HG03521 (cell line): ENCODE data around the gene GLYATL3.
"Not testable (repeated sequence)": the region's sequence is repeated elsewhere in the genome, so short reads cannot be mapped to it uniquely, and the experiment has no call there.

Experiments used
- ATAC-seq: cut with Tn5 transposase; IDR thresholded peaks from one replicate; pipeline ENCODE4 v1.9.1; 2021; ENCODE audit warnings: mild to moderate bottlenecking, moderate library complexity; ENCODE audit not compliant: unreplicated experiment

The GLYATL3 gene

DNA sequence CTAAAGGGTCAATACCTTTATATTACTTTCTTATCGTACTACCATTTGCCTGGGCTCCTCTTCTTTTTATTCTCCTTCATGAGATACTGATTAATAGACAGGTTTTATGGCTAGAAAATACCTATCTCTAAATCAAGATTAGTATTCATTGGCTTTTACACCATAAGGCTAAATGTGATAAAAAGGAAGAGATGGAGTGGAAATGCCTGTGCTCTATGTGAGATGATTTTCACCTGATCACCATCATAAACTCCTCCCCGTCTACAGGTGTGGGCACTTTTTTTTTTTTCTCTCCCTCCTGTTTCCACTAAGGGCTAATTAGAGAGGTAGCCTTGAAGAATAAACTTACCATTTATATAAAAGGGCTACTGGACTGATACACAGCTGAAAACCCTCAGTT, at the start of gene GLYATL3:
Gene GLYATL3, plus strand, starts transcription at position 301 of the 400 bp plus-strand sequence. CDS start 12,068 bp downstream, outside the sequence.
- no peak for ATAC-seq

DNA sequence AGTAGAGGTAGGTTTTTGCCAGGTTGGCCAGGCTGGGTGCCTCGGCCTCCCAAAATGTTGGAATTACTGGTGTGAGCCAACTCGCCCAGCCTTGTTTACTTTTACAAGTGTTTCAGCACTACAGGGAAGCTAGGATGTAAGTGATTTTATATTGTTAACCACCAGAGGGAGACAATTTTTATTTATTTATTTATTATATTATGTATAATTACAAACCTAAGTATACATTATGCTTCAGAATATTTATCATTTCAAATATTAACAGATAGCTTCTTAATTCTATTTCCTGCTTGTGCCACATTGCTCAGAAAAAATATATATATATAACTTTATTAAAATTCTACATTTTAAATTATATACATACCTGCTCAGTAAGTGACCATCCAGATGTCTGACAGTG, 46.5 kb upstream of the GLYATL3 start:
- ATAC-seq, result no peak

DNA sequence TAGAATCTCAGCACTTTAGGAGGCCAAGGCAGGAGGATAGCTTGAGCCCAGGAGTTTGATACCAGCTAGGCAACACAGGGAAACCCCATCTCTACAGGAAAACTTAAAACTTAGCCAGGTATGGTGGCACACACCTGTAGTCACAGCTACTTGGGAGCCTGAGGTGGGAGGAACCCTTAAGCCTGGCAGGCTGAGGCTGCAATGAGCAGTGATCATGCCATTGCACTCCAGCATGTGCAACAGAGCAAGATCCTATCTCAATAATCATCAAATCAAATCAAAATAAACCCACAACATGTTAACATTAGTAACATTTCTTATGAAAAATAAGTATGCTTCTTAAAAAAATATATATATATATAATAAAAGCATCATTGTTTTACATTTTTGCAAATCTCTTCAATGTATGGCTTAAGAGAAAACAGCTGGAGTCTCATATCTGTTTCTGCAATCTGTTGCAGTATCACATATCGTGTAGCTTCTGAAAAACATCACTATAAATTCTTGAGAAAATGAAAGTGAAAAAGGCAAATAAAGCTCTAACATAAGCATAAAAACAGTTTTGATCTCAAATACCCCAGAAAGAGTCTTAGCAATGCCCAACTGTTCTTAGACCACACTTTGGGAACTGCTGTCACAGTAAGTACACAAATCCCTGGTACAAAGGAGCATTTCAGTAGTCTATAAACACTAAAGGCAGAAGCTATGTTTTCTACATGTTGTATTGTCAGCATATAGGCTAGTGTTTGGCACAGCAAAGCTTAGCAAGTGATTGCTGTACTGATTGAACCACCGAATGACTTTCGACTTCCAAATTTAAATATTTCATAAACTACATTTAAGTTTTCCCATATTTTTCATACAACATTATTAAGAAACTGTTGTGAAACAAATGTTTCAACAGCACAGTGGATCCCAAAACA, 44.7 kb upstream of the GLYATL3 start:
- ATAC-seq, result peak; percentile 63

DNA sequence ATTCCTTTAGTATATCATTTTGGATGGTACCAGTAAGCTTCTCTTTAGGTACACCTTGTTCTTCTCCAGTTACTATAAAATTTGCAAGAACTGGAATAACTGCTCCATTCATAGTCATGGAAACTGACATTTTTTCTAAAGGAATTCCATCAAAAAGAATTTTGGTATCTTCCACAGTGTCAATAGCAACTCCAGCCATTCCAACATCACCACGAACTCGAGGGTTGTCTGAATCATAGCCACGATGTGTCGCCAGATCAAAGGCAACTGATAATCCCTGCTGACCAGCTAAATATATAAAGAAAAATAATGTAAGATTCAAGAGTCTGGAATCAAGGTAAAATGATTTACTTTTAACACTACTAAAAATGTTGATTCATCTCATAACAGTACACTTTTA, 42.0 kb upstream of the GLYATL3 start:
- ATAC-seq, result no peak

DNA sequence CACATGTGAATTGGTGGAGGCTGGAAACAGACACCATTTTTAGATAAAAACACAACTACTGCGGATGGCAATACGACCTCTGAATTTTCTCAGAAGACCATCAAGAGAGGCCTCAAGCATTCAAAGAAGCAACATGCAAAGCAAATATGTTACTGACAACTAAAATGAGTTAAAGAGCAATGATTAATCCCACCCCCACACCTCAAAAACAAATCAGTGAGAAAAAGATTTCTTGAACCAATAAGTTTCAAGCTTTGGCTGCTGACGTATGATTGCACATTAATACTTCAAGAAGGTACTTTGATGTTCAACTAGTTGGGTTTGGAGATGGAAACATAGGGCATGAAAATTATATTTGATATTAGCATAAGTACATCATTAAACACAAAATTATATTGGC, 37.7 kb upstream of the GLYATL3 start:
- no peak for ATAC-seq

DNA sequence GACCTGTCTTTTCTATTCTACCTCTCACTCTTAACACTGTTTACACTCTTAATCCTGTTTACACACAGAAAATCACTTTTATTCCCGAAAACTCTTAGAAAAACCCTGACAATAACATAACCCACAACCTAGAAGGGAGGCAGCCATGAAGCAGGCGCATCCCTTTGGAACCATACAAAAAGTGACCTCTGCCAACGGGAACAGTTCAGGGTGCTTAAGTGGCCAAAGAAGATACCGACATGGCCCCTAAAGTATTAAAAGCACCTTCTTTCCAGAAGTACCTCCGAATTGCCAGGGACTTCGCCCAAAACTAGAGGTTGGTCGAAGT, 37.2 kb upstream of the GLYATL3 start:
- ATAC-seq, result peak; percentile 5

DNA sequence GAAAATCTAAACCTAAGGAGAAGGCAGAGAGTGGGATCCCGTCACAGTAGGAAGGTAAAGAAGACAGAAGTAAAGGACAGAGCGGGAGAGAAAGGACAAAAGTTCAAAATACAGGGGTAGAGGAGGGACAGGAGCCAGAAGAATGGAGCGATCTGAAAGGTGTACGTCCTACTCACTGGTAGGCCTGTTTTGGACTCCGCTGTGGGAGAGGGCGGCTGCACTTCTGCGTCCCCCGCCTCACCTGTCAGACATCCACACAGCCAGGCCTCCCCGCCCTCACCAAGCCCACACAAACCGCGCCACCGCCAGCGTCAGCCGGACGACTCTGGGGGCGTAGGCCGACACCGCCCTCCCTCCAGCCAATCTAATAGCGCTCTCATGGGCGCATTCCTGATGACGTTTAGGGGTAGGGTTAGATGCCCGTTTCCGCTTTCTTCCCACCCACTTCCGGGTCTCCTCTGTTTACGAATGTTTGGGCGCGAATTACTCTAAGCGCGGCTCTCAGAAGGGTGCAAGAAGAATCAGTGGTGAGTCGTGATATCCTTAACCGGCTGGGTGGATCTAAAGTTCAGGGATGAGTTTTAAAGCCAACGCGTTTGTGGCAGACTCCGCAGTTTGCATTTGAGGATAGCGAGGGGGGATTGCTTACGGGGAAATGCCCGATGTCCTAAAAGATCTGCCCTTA, 36.7 kb upstream of the GLYATL3 start, which contains the start of the genes CENPQ and MMUT:
Gene CENPQ, plus strand, starts transcription at position 444 of the 685 bp plus-strand sequence. CDS start 6,807 bp downstream, outside the sequence.
Gene MMUT, minus strand, starts transcription at position 327 of the 685 bp plus-strand sequence. CDS start 3,787 bp downstream, outside the sequence.
- ATAC-seq, result peak; percentile 99

DNA sequence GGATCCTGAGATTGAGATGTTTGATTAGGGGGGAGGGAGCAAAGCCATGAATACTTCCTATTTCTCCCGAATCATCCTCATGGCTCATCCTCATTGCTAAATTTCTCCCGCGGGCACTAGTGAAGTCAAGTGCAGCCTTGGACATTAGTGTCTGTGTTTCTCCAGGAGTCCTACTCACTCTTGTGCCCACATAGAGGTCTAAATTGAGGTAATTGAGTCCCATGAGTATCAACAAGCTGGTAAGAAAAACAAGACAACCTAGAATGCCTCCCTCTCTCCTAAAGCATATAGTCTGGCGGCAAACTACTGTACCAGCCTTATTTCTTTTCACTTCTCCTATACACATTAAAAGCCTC, 36.1 kb upstream of the GLYATL3 start:
- ATAC-seq, result peak; percentile 1

DNA sequence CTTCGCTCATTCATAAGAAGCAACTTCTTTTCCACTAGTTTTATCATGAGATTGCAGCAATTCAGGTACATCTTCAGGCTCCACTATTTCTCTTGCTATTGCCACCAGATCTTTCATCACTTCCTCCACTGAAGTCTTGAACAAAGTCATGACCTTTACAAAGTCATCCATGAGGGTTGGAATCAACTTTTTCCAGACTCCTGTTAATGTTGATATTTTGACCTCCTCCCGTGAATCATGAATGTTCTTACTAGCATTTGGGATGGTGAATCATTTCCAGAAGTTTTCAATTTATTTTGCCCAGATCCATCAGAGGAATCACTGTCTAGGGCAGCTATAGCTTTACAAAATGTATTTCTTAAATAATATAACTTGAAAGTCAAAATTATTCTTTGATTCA, 35.0 kb upstream of the GLYATL3 start:
- no peak for ATAC-seq

DNA sequence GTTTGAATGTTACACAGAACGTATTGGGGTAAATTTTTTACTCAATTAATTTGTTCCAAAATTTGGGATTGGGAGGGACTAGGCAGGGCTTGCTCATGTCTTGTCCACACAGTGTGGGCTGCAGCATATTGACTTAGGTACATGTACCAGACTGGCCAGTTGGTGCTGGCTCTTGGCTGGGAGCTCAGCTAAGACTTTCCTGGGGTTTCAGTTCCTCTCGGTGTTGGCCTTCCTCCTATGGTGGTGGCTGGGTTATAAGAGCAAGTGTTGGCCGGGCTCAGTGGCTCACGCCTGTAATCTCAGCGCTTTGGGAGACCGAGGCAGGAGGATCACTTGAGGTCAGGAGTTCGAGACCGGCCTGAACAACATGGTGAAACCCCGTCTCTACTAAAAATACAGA, 31.7 kb upstream of the GLYATL3 start:
- ATAC-seq, result no peak

DNA sequence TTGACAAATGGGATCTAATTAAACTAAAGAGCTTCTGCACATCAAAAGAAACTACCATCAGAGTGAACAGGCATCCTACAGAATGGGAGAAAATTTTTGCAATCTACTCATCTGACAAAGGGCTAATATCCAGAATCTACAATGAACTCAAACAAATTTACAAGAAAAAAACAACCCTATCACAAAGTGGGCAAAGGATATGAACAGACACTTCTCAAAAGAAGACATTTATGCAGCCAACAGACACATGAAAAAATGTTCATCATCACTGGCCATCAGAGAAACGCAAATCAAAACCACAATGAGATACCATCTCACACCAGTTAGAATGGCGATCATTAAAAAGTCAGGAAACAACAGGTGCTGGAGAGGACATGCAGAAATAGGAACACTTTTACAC, 23.2 kb upstream of the GLYATL3 start:
- not testable (repeated sequence) for ATAC-seq

DNA sequence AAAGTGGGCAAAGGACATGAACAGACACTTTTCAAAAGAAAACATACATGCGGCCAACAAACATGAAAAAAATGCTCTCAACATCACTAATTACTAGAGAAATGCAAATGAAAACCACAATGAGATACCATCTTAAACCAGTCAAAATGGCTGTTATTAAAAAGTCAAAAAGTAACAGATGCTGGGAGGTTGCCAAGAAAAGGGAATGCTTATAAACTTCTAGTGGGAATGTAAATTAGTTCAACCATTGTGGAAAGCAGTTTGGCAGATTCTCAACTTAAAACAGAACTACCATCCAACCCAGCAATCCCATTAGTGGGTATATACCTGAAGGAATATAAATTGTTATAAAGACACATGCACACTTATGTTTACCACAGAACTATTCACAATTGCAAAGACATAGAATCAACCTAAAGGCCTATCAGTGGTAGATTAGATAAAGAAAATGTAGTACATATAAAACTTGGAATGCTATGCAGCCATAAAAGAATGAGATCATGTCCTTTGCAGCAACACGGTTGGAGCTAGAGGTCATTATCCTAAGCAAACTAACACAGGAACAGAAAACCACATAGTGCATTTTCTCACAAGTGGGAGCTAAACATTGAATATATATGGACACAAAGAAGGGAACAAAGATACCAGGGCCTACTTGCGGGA, 20.3 kb upstream of the GLYATL3 start:
- no peak for ATAC-seq

DNA sequence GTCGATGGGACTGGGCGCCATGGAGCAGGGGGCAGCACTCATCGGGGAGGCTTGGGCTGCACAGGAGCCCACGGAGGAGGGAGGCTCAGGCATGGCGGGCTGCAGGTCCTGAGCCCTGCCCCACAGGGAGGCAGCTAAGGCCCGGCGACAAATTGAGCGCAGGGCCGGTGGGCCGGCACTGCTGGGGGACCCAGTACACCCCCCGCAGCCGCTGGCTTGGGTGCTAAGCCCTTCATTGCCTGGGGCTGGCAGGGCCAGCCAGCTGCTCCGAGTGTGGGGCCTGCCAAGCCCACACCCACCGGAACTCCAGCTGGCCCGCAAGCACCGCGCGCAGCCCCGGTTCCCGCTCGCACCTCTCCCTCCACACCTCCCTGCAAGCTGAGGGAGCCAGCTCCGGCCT, 17.9 kb upstream of the GLYATL3 start:
- ATAC-seq, result not testable (repeated sequence)

DNA sequence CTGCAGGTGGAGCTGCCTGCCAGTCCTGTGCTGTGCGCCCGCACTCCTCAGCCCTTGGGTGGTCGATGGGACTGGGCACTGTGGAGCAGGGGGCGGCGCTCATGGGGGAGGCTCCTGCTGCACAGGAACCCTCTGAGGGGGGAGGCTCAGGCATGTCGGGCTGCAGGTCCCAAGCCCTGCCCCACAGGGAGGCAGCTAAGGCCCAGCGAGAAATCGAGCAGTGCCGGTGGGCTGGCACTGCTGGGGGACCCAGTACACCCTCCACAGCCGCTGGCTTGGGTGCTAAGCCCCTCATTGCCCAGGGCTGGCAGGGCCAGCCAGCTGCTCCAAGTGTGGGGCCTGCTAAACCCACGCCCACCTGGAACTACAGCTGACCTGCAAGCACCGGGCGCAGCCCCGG, 16.3 kb upstream of the GLYATL3 start:
- not testable (repeated sequence) for ATAC-seq

DNA sequence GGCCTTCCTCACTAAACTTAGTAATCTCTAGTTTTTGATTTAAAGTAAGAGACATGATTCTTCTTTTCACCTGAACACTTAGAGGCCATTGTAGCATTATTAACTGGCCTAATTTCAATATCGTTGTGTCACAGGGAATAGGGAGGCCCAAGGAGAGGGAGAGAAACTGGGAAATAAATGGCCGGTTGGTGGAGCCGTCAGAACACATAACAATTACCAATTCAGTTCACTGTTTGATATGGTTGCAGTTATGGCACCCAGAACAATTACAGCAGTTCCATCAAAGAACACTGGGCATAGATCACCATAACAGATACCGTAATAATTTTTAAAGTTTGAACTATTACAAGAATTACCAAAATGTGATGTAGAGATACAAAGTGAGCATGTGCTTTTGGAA, 9.1 kb upstream of the GLYATL3 start:
- no peak for ATAC-seq

DNA sequence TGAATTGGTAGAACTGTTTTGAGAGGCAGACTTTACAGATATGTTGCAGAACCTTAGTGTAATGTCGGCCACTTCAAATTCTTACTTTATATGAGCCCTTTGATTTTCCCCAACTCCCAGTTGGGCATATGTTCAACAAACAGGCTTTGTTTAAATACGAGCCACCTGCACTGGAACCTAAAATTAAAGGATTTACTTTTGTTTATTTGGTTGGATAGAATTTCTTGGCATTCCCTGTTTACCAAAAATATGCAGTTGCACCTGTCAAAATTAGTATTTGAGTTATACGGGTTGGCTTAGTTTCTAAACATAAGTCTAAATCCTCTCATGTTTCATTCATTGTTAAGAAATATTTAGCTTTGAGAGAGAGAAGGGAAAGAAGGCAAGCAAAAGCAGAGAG, 2.4 kb upstream of the GLYATL3 start:
- no peak for ATAC-seq

DNA sequence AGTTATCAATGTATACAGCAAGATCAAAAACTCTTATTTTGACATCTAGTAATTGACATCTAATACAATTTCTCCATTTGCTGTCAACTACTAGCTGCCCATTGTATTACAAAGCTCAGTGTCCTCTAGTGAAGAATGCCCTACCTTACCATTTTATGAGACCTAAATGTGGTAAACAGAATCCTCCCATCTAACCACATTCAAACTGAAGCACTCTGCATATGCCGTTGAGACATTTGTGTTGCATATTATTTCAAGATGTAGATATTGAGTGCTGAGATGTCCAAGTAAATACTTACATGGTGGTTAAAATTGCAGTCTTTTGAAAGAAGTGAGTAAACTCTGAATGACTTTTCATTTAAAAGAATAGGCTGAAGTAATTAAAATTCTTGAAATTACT, 597 bp upstream of the GLYATL3 start:
- ATAC-seq, result no peak

DNA sequence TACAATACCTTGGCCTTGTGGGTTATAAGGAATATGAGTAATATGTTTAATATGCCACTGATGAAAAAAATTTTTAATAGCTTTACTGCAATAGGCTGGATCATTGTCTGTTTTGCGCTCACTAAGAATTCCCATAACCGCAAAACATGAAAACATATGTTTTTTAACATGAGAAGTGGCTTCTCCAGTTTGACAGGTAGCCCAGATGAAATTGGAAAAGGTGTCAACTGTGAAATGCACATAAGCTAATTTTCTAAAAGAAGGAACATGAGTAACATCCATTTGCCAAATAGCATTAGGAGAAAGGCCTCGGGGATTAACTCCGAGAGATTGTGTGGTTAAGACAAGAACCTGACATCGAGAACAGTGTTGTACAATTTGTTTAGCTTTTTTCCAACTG, 4.9 kb downstream of the GLYATL3 start:
- ATAC-seq, result no peak

DNA sequence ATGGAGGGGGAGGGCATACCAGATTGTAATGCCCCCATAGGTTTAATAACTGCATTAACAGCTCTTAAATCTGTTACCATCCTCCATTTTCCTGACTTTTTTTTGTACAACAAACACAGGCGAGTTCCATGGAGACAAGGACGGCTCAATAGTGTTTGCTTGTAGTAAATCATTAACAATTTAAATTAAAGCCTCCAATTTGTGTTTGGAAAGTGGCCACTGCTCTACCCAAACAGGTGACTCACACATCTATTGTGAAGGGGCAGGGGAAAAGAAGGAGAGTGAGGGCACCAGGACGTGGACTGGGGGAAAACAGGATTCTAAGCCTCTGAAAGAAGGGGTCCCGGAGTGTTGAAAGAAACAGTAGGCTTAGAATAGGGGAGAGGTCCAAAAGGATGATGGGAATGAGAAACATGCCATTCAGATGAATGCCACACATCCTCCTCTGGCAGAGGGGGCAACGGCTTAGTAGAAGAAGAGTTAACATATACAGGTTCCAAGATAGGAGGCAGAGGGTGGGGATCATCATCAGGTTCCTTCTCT, 6.9 kb downstream of the GLYATL3 start:
- ATAC-seq, result no peak

DNA sequence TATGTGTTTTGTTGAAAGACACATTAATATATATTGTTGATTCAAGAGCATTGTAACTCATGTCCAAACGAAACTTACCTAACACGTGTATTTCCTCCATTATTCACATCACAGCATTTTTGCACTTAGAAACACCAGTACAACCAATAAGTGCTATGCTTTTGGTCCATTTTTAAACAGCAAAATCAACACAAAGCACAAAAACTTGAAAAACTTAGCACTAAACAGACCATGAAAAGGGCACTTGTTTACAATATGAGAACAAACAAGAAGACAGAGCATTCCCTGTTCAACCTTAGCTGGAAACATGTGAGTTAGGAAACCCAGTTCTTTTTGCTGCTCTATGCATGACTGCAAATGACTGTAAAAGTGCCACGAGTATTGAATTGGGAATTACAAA, 9.6 kb downstream of the GLYATL3 start:
- no peak for ATAC-seq
